ENCODE measurements around the gene CCDC102B.
"Not testable (repeated sequence)": the region's sequence is repeated elsewhere in the genome, so short reads cannot be mapped to it uniquely, and the experiment has no call there.

Gene CCDC102B

GRCh38 chr18:68984342-68984741 is 186.5 kb downstream of the CCDC102B start:
- DNase-seq, result no peak

GRCh38 chr18:68985172-68985820 is 187.4 kb downstream of the CCDC102B start:
- DNase-seq, result no peak

GRCh38 chr18:68991286-68991685 is 193.4 kb downstream of the CCDC102B start:
- no peak for DNase-seq

GRCh38 chr18:68992719-68993482 is 195.0 kb downstream of the CCDC102B start:
- DNase-seq, result no peak

GRCh38 chr18:68995675-68996074 is 197.8 kb downstream of the CCDC102B start:
- DNase-seq, result no peak

- DNase-seq, result no peak
Observed at GRCh38 chr18:68997845-68998244, 200.0 kb downstream of the CCDC102B start.

- DNase-seq, result no peak
Observed at GRCh38 chr18:69000366-69000765, 202.5 kb downstream of the CCDC102B start.

- no peak for DNase-seq
Observed at GRCh38 chr18:69002233-69002632, 204.4 kb downstream of the CCDC102B start.

- DNase-seq, result not testable (repeated sequence)
Observed at GRCh38 chr18:69006212-69006611, 208.3 kb downstream of the CCDC102B start.

GRCh38 chr18:69008538-69008937 is 210.7 kb downstream of the CCDC102B start:
- DNase-seq, result no peak

- DNase-seq, result no peak
Observed at GRCh38 chr18:69021211-69021805, 223.4 kb downstream of the CCDC102B start.

- no peak for DNase-seq
Observed at GRCh38 chr18:69022426-69022825, 224.5 kb downstream of the CCDC102B start.

- DNase-seq, result no peak
Observed at GRCh38 chr18:69031571-69031970, 233.7 kb downstream of the CCDC102B start.

- no peak for DNase-seq
Observed at GRCh38 chr18:69032009-69032408, 234.1 kb downstream of the CCDC102B start.

- DNase-seq, result no peak
Observed at GRCh38 chr18:69035756-69036155, 237.9 kb downstream of the CCDC102B start.

GRCh38 chr18:69044215-69044614 is 246.3 kb downstream of the CCDC102B start:
- DNase-seq, result no peak

- no peak for DNase-seq
Observed at GRCh38 chr18:69064063-69064462, 266.2 kb downstream of the CCDC102B start.

- no peak for DNase-seq
Observed at GRCh38 chr18:69067048-69067447, 269.2 kb downstream of the CCDC102B start.

- no peak for DNase-seq
Observed at GRCh38 chr18:69071680-69072079, 273.8 kb downstream of the CCDC102B start.

GRCh38 chr18:69081846-69082245 is 284.0 kb downstream of the CCDC102B start:
- no peak for DNase-seq

- DNase-seq, result no peak
Observed at GRCh38 chr18:69082499-69082898, 284.6 kb downstream of the CCDC102B start.

- DNase-seq, result no peak
Observed at GRCh38 chr18:69085951-69086350, 288.1 kb downstream of the CCDC102B start.

- no peak for DNase-seq
Observed at GRCh38 chr18:69088973-69089372, 291.1 kb downstream of the CCDC102B start.

GRCh38 chr18:69097349-69097748 is 299.5 kb downstream of the CCDC102B start:
- DNase-seq, result no peak

Data from activated naive CD4-positive, alpha-beta T cell treated with anti-CD3 and anti-CD28 coated beads, Interleukin-2, amount 50 U/mL, for 16 hours (primary cell).